ENCODE measurements around the gene FRMPD4.

Gene FRMPD4

DNA sequence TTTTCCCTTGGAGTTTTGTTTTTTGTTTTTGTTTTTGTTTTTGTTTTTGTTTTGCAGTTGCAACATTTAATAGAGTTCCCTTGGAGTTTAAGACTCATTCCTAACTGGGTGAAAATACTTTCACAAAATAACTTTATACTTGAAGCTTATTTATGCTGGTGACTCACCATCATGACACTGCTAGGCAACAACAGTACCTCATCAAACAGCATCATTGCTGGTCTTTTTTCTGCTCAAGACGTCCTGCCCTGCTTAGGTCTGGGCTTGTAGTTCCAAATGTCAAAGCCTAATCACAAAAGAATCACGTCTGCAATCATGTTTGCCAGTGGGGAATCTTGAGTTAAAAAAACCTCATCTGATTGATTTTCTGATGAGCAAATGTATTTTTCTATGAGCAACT is 547.3 kb downstream of the FRMPD4 start:
- DNase-seq, result no peak

DNA sequence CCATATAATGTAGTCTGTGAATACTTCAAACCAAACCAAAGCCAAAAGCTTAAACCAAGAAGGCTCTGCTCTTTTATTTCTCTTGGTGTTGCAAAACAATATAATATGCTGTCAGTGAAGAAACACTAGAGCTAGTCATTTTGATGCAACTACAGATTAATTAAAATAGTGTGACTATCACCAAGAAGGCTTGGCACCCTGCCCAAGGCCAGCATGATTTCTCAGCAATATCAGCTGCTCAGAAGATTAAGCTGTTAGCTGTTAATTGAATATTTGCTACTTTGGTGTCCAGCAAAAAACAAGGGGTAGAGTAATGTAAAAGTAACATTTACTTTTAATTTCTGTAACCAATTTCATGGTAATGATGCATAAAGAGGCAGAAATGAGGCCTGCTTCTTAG is 548.1 kb downstream of the FRMPD4 start:
- no peak for DNase-seq

DNA sequence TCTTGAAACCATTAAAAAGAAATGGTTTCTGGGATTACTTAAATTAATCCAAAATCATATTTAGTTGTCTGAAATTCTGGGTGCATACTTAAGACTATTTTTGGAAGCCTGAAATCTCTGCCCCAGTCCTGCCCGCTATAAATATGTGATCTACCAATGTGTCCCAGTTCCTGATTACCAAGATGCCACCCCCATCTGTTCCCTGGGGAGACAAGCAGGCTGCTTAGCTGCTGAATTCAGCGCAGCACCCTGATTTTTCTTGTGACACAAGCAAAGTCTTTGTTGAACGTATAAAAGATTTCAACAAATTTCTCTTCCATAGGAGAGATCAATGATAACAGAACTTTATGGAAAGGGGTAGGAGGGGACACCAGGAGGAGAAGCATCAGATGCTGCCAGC is 552.4 kb downstream of the FRMPD4 start:
- DNase-seq, result no peak

DNA sequence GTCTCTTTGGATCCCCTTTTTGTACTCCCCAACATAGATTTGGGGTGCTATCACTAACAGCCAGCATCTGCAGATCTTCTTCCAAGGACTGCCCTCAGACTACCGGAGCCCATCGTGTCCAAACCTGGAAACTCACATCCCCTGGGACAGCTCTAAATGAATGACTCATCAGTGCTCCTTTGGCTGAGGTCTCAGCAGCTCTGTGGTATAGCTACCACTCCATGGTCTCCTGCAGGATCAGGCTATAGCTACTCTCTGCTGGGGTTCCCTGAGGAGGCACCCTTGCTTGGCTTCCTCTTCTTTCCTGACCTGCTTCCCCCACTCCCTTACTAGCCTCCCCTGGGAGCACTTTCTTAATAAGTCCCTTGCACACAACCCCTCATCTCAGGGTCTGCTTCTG is 555.5 kb downstream of the FRMPD4 start:
- DNase-seq, result no peak

DNA sequence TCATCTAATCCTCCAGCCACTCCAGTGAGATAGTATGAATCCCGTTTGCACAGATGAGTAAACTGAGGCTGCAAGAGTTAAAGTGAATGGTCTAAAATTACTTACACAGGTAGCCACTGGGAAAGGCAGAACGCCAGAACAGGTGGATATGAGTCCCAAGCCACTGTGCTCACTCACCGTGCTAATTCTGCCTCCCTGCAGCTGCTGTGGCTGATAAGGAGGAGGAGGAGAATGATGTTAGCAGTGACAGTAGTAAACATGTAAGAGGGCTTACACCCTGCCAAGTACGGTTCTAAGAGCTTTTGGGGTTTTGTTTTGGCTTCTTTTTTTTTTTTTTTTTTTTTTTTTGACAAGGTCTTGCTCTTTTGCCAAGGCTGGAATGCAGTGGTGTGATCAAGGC is 562.5 kb downstream of the FRMPD4 start:
- DNase-seq, result no peak

DNA sequence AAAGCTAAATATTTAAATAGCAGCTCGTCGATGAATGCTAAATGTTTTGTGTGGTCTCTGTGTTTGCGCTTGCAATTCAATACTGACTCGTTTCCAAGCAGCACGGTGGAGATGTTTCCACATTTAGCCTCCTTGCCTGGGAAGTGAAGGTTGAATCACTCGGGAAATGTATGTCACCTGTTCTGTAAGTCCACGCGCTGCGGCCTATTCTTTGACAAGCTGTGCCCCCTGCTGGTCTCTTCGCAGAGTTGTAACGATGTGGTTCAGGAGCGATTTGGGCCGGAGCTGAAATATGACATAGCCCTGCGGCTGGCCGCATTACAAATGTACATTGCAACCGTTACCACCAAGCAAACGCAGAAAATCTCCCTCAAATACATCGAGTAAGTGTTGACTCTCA is 563.4 kb downstream of the FRMPD4 start:
- DNase-seq, result peak in 1 of 5 donors; percentile 24

DNA sequence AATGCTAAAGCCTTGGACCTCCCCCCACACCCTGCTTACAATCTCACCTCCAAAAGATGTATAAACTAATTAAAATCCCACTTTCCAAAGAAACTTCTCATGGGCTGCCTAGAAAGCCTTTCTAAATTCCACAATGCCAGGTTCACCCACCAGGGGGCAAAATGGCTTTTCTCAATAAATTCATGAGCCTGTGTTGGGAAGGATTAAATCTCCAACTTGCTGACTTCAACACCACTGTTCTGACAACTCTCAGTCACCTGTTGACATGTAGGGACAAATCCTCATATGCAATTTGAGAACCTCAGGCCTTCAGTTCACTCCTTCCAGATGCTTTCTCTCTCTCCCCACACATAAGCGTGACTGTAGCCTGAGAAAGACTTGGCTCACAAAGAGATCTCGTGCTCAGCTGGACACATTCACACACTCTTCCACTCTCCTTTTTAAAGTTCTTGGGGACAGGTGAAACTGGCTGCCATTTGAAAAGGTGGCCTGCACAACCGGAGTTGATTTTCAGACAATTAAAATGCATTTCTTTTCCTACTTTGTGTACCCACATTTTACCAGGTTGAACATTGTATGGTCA is 564.3 kb downstream of the FRMPD4 start:
- no peak for DNase-seq

DNA sequence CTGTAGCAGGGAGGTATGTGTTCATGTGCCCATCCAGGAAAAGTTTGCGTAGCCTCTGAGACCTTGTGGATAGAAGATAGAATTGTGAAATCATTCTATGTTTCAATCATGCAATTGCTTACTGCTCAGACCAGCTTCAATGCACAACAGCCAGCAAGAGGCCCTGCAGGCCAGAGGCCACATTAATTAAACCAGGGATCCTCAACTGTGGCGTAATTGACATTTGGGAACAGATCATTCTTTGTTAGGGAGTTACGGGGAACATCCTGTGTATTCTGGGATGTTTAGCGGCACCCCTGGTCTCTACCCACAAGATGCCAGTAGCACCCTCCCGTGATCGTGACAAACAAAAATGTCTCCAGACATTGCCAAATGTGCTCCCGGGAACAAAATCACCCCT is 566.4 kb downstream of the FRMPD4 start:
- DNase-seq, result no peak

DNA sequence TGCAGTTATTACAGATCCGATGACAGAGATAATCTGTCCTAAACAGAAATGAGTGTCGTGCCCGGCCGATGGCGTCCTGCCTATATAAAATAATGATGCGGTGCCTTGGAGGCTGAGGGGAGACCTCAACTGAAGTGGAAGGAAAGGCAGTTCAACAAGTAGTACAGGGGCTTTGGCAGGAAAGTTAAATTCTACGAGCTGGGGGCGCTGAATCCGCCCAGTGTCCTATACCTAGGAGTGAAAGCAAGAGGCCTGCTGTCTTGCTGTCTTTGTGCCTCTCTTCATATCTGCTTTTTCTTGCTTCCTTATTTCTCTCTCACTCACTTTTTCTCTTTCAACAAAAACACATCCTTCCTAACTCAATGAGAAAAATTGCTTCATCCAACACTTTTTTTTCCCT is 570.8 kb downstream of the FRMPD4 start:
- DNase-seq, result no peak

DNA sequence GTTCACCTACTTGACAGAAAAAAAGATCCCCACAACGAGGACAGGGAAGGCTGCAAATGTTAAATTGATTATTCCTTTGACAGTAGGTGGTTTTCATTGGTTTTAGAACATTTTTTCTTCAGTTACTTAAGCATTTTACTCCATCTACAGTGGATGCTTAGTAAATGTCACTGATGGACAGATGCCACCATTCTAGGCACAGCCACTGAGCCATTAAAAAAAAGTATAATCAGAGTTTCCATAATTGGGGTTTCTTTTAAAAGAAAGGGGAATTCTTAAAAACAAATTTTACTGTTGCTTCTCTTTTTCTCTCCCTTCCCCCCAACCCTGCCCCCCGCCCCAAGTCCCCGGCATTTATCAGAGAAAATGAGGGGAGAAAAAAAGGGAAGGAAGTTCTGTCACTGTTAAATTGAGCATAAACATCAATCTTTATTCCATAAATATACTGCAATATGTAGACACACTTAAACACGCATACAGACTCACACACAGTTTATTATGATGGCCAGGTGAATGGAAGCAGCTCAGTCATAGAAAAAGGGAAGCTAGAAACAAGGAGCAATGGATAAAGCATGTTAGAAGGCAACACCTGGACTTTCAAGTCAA is 573.3 kb downstream of the FRMPD4 start:
- DNase-seq, result no peak

DNA sequence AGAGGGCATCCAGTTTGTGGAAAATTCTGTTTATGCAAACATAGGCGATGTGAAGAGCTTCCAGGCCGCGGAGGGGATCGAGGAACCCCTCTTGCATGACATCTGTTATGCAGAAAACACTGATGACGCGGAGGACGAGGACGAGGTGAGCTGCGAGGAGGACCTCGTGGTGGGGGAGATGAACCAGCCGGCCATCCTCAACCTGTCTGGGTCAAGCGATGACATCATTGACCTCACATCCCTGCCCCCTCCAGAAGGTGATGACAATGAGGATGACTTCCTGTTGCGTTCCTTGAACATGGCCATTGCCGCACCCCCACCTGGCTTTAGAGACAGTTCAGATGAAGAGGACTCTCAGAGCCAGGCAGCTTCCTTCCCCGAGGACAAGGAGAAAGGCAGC is 578.3 kb downstream of the FRMPD4 start:
- no peak for DNase-seq

DNA sequence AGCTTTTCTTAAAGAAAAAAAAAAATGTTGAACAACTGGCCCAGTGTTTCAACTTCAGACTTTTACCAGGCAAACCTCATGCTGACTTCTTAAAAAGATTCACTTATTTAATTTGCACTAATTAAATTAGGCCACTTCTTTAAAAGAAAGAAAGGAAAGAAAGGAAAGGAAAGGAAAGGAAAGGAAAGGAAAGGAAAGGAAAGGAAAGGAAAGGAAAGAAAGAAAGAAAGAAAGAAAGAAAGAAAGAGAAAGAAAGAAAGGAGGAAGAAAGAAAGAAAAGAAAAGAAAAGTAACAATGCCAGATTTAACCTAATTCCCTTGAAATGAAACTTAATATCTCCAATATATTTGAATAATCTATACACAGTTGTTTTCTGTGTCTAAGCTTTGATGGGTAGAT is 581.6 kb downstream of the FRMPD4 start:
- DNase-seq, result no peak

DNA sequence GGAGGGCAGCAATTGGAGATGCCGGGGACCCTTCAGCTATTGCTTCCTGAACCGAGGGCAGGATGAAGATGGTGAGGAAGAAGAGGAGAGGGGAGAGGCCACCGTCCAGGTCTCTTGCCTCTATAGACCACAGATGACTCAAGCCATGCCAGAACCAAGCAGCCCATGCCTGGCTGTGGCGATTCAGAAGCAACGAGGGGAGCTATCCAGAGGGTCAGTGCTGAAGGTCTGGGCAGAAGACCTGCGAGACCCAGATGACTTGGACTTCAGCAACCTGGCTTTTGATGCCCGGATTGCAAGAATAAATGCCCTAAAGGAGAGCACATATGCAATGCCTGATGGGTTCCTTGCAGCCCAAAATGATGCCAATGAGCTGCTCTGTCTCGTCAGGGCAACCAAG is 582.8 kb downstream of the FRMPD4 start:
- DNase-seq, result no peak

DNA sequence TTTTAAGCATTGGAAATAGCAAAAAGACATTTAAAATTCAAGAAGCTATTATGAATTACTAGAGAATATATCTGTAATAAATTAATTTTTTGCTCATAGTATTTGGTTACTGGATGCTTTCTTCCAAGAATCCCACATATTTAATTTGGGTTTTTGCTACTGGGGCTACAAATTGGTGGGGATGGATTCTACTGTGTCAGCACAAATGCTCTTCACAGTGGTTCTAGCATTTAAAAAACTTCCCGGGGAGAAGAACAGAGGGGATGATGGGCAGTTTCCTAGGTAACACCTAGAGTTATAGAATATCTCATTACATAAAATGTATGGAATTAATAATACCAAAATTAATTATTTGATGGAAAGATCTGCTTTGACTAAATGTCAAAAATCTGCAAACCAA is 584.0 kb downstream of the FRMPD4 start:
- no peak for DNase-seq

DNA sequence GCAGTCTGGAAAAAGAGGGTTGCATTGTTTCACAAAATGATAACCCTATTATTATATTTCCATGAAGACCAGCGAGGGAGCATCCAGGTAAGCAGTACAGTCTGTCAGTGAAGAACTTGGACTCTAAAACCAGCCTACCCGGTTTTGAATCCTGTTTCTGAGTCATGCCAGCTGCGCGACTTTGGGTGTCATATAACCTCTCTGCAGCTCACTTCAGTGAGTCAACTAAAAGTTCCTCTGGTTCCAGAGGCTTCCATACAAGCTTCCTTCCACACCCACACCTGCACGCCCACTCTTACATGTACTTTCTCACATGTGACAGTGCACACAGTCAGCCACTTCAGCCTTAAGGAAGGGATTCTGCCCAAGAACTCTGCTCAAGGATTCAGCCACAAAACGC is 603.1 kb downstream of the FRMPD4 start:
- DNase-seq, result no peak

DNA sequence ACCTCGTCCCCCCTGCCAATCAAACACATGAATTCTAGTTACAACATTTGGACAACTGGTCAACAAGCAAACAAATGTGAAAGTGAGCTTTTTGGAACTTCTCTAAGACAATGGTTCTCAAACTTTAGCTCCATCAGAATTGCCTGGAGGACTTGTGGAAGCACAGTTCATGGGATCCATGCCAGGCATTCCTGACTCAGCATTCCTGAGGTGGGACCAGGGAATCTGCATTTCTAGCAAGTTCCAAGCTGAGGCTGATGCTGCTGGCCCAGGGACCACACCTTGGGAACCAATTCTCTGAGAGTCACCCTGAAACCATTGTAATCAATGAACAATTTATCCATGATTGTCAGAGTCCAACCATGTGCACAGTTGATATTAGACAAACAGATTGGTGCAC is 609.2 kb downstream of the FRMPD4 start:
- no peak for DNase-seq

DNA sequence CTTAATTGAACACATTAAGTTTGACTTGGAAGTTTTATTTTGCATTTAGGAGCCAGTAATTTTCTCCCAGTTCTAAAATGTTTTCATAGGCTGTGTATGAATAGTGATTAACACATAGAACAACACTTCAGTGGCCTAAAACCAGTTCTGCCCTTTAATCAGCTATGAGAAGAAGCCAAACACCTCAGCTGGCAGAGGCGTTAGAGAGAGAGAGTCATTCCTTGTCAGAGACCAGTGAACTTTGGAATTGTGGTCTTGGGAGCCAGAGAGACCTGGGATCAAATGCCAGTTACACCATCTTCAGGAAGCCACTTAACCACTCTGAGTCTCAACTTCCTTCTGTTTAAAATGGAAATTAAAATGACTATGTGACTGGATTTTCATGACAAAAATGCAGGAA is 613.6 kb downstream of the FRMPD4 start:
- no peak for DNase-seq

DNA sequence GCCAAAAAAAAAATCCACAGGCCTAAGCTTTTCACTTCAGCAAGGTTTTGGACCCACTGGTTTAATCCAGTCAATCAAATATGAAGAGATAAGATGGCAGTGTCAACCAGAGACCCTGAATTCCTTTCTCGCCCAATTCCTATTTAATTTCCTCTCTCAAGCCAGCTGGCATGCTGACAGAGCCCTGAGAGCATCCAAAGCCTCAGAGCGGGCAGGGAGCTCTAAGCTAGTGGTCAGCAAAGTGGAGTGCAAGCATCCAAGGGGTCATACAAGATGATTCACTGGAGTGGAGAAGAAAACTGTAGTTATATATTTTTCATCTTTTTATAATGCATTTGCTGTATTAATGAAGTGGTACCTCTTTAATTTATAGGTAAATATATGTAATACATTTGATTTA is 615.1 kb downstream of the FRMPD4 start:
- no peak for DNase-seq

DNA sequence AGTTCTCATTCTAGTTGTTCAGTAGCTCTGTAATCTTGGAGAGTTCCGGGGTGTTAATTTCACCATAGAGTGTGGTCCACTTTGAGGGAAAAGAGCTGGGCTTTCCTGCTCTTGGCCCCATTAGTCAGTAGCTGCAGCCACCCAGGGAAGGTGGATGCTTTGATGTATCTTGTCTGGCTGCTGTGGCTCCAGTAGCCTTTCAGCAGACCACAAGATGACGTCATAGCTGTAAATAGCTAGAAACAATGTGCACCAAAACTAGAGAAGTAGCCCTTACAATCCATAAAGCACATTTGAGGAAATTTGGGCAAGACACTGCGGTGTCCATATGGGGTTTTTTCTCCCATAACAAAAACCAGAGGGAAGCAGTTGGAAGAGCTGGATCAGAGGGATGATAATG is 620.0 kb downstream of the FRMPD4 start:
- no peak for DNase-seq

DNA sequence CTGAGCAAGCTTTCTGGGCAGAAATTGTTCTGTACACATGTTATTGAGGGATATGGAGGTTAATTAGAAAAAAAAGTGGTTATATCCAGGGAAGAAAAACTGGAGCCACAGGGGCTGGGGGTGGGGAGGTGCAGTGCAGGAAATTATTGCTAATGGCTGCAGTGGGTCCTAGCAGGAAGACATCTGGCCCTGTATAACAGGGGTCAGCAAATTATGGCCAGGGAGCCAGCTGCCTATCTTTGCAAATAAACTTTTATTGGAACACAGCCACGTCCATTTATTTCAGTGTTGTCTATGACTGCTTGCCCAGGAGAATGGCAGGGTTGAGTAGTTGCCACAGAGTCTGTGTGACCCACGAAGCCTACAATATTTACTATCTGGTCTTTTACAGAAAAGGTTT is 629.6 kb downstream of the FRMPD4 start:
- DNase-seq, result no peak

DNA sequence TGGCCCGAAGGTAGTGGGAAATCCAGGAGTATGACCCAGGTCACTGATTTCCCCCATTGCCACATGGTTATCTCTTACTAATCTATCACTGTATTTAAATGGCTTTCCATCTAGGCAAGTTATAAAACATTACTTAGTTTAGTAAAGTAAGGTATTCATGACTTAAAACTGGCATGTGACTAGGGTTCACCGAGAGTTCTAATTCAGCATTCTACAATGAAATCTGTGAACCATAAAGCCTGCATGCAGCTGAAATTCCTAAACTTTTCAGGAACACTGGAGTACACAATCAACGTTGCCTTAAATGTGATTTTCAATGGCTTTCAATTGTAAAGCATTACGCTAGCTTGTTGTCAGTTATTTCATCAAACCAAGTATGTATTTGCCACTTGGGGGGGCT is 630.2 kb downstream of the FRMPD4 start:
- DNase-seq, result no peak

DNA sequence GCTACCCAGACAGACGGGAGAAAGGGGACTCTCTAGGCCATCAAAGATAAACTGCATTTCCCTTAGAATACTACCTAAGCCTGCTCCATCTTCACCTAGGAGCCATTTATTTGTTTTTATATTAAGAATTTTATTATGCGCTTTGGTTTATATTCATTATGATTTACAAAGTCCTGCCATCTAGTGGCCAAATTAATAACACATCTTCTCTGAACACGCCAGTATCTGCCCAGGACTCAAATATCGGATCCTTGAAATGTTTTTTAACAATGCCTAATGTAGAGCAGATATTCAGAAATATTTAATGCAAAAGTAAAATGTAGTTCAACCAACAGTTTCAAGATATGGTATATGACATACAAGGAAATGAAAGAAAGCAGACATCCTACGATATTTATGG is 632.2 kb downstream of the FRMPD4 start:
- DNase-seq, result peak in 1 of 5 donors; percentile 8

DNA sequence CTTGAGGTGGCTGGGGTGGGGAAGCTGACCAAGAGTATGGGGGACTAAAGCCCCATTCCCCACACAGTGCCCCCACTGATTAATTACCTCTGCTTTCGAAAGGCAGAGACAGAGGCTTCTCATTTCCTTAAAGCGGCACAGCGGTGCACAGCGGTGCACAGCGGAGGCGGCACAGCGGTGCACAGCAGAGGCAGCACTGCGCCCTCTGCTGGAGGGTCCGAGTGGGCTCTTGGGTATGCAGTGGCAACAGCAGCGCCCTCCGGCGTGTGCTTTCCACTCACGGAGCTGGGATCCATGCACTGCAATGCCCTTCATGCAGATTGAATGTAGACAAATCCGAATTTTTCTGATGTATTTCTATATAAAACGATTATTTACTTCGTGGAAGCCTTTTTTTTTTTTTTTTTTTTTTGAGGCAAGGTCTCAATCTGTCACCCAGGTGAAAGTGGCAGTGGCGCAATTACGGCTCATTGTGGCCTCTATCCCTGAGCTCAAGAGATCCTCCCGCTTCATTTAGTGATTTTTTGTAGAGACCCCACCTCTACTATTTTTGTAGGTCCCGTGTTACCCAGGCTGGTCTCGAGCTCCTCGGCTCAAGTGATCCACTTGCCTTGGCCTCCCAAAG is 633.3 kb downstream of the FRMPD4 start:
- DNase-seq, result peak; percentile 40 to 83 (median 55)
